Activated B cell treated with CpG ODN at 0.5 μM for 24 hours (primary cell): ENCODE results near the gene VGLL3. TPM values are rescaled to one million over a fixed set of nuclear protein-coding genes. Genes with fewer than 3 reads are reported as not detected.

Source experiments
- ATAC-seq: fragments of 200-7000 bp; cut with Tn5 transposase; one replicate; pipeline ENCODE4 v1.10.0; 2021; ENCODE audit warnings: low read depth, mild to moderate bottlenecking, moderate library complexity
- CTCF ChIA-PET: fragments of 350-600 bp; sonication (Branson Sonifier 250); formaldehyde crosslinking; loops from one replicate; lab custom pipeline; 2021; ENCODE audit warnings: antibody characterized with exemption; lab: Charles Lee
- POLR2A ChIA-PET: fragments of 350-600 bp; sonication (Branson Sonifier 250); formaldehyde crosslinking; loops from one replicate; lab custom pipeline; 2021; ENCODE audit warnings: antibody characterized with exemption; lab: Charles Lee
- DNase-seq: peaks from one replicate; pipeline ENCODE4 v3.0.0; 2022
- H3K27ac Mint-ChIP-seq: one replicate; pipeline ENCODE4 v1.8.0; 2020; ENCODE audit warnings: mixed read lengths
- H3K27me3 Mint-ChIP-seq: one replicate; pipeline ENCODE4 v1.8.0; 2021; ENCODE audit warnings: mixed read lengths
- H3K36me3 Mint-ChIP-seq: one replicate; pipeline ENCODE4 v1.8.0; 2021; ENCODE audit warnings: low read depth, mixed read lengths
- H3K4me1 Mint-ChIP-seq: one replicate; pipeline ENCODE4 v1.8.0; 2021; ENCODE audit warnings: mixed read lengths
- H3K4me3 Mint-ChIP-seq: one replicate; pipeline ENCODE4 v1.8.0; 2020; ENCODE audit warnings: mild to moderate bottlenecking, mixed read lengths
- H3K9me3 Mint-ChIP-seq: one replicate; pipeline ENCODE4 v1.8.0; 2020; ENCODE audit warnings: mixed read lengths
- intact Hi-C: fragments of 100-400 bp; cut with micrococcal nuclease; formaldehyde crosslinking; loops from one replicate; pipeline ENCODE4 v1.15.1; 2024
- total RNA-seq: library from RNA; stranded (reverse); gene quantifications from 2 replicates; pipeline ENCODE4 v1.2.3, GENCODE V29; 2022
- TF ChIP-seq, protein P1 (sequence below): fragments of 200-600 bp; IDR thresholded peaks from one replicate; pipeline ENCODE4 v1.8.0; 2022; ENCODE audit warnings: antibody characterized with exemption, mild to moderate bottlenecking

VGLL3 gene, protein sequence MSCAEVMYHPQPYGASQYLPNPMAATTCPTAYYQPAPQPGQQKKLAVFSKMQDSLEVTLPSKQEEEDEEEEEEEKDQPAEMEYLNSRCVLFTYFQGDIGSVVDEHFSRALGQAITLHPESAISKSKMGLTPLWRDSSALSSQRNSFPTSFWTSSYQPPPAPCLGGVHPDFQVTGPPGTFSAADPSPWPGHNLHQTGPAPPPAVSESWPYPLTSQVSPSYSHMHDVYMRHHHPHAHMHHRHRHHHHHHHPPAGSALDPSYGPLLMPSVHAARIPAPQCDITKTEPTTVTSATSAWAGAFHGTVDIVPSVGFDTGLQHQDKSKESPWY
- not detected in 2 replicates for total RNA-seq

GRCh38 chr3:86990734-86991481 lies at the start of gene VGLL3:
Gene VGLL3 (minus strand): TSS chr3:86991149. CDS start chr3:86990743, 406 bp downstream.
- Mint-ChIP-seq H3K9me3 (no peaks in the 10 kb centered on the region), H3K27ac (no peak within 1 kb of the TSS), H3K27me3 (peaks cover 27% of the 10 kb centered on the region), H3K4me1 (peaks cover 4% of the 10 kb centered on the region), H3K4me3 (peak within 1 kb of the TSS; percentile 13), H3K36me3 (no peaks in the 10 kb centered on the region)
- intact Hi-C loops, result no loop called here
- CTCF ChIA-PET, result no interaction called here
- DNase-seq (no peak), ATAC-seq (no peak)
- TF ChIP-seq, protein P1, sequence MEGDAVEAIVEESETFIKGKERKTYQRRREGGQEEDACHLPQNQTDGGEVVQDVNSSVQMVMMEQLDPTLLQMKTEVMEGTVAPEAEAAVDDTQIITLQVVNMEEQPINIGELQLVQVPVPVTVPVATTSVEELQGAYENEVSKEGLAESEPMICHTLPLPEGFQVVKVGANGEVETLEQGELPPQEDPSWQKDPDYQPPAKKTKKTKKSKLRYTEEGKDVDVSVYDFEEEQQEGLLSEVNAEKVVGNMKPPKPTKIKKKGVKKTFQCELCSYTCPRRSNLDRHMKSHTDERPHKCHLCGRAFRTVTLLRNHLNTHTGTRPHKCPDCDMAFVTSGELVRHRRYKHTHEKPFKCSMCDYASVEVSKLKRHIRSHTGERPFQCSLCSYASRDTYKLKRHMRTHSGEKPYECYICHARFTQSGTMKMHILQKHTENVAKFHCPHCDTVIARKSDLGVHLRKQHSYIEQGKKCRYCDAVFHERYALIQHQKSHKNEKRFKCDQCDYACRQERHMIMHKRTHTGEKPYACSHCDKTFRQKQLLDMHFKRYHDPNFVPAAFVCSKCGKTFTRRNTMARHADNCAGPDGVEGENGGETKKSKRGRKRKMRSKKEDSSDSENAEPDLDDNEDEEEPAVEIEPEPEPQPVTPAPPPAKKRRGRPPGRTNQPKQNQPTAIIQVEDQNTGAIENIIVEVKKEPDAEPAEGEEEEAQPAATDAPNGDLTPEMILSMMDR, result no peak
- POLR2A ChIA-PET, result no interaction called here

DNA sequence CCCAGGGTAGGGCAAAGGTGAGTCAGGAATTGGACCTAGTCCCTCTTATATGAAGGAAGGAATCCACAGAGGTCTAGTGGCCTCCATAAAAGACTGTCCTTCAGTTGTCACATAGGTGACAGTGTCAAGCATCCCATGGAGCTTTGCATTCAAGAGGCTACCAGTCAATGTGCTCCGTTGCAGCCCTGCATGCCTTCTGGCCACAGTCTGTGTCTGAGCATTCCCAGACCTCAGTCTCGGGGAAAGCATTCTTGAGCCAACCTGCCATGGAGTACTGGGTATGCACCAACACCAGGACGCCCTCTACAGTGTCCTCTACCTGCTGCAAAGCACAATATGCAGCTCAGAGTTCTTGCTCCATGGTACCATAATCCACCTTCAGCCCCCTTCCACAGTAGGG lies 46.7 kb upstream of the VGLL3 start:
- no peak for ATAC-seq
- Mint-ChIP-seq H3K27ac (no peak overlapping the region), H3K9me3 (peaks cover 2% of the 10 kb centered on the region), H3K36me3 (no peaks in the 10 kb centered on the region), H3K4me1 (no peaks in the 10 kb centered on the region), H3K27me3 (no peaks in the 10 kb centered on the region), H3K4me3 (no peak overlapping the region)
- ChIA-PET CTCF (no interaction called here), POLR2A (no interaction called here)
- TF ChIP-seq, protein P1, result no peak
- intact Hi-C loops, result no loop called here
- DNase-seq, result no peak

- ATAC-seq (no peak), DNase-seq (no peak)
- intact Hi-C loops, result no loop called here
- Mint-ChIP-seq H3K9me3 (peaks cover 2% of the 10 kb centered on the region), H3K27ac (no peak overlapping the region), H3K27me3 (no peaks in the 10 kb centered on the region), H3K4me1 (no peaks in the 10 kb centered on the region), H3K4me3 (no peak overlapping the region), H3K36me3 (no peaks in the 10 kb centered on the region)
- CTCF ChIA-PET, result no interaction called here
- TF ChIP-seq, protein P1, result no peak
- POLR2A ChIA-PET, result no interaction called here
Observed at GRCh38 chr3:87036671-87037070, 45.7 kb upstream of the VGLL3 start.

DNA sequence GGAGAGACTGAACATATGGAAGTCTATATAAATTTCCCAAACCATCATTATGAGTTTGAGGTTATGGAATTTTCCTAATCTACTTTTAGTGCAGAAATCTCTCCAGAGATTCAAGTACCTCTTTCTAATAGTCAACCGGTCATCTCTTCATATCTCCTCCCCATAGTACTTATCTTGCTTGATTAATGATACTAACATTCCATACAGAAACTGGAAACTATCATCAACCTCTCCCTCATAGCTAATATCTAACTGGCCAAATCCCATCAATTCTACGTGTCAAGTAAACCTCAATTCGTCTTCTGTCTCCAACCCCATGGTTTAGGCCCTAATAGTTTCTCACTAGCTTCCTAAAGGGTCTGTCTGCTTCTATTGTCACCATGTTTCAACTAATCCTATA lies 44.4 kb upstream of the VGLL3 start:
- ChIA-PET CTCF (no interaction called here), POLR2A (no interaction called here)
- intact Hi-C loops, result no loop called here
- H3K4me1 Mint-ChIP-seq, result no peaks in the 10 kb centered on the region
- ATAC-seq (no peak), DNase-seq (no peak)
- H3K27ac Mint-ChIP-seq, result no peak overlapping the region
- peaks cover 2% of the 10 kb centered on the region for H3K9me3 Mint-ChIP-seq
- no peaks in the 10 kb centered on the region for H3K36me3 Mint-ChIP-seq
- TF ChIP-seq, protein P1, result no peak
- H3K27me3 Mint-ChIP-seq, result no peaks in the 10 kb centered on the region
- H3K4me3 Mint-ChIP-seq, result no peak overlapping the region

- Mint-ChIP-seq H3K27ac (no peak overlapping the region), H3K27me3 (no peaks in the 10 kb centered on the region), H3K9me3 (peaks cover 2% of the 10 kb centered on the region), H3K4me1 (no peaks in the 10 kb centered on the region), H3K4me3 (no peak overlapping the region), H3K36me3 (no peaks in the 10 kb centered on the region)
- intact Hi-C loops, result no loop called here
- TF ChIP-seq, protein P1, result no peak
- POLR2A ChIA-PET, result no interaction called here
- CTCF ChIA-PET, result no interaction called here
- ATAC-seq (no peak), DNase-seq (no peak)
Observed at GRCh38 chr3:87033205-87033604, 42.3 kb upstream of the VGLL3 start.
